GM06990 (cell line): ENCODE results near the gene TMEM169.

Experiments
- DNase-seq: peaks from one replicate; pipeline ENCODE4 v3.0.0-alpha.2; 2011; ENCODE audit not compliant: insufficient read length; ENCODE audit errors: extremely low read depth
- H3K27me3 ChIP-seq: replicated peaks from 2 replicates; pipeline ENCODE4 v1.6.0; 2011; ENCODE audit warnings: low read length; ENCODE audit not compliant: control insufficient read depth, insufficient read depth
- H3K36me3 ChIP-seq: 2 replicates; pipeline ENCODE4 v1.5.1; 2011; ENCODE audit warnings: low read length; ENCODE audit not compliant: control insufficient read depth, insufficient read depth
- H3K4me3 ChIP-seq: replicated peaks from 2 replicates; pipeline ENCODE4 v1.5.1; 2011; ENCODE audit warnings: low read depth, mild to moderate bottlenecking, control low read depth, low read length
- CTCF ChIP-seq: IDR thresholded peaks from 2 replicates; pipeline ENCODE4 v1.5.1; 2011; ENCODE audit warnings: low read length, control low read depth, mild to moderate bottlenecking, inconsistent platforms; ENCODE audit not compliant: insufficient read depth, poor library complexity, severe bottlenecking

TMEM169 gene

GRCh38 chr2:216081012-216081411 lies 707 bp upstream of the TMEM169 start:
- no peak for TF ChIP-seq CTCF
- no peak for DNase-seq
- Histone ChIP-seq H3K4me3 (peak overlapping the region; percentile 83), H3K27me3 (no peaks in the 10 kb centered on the region), H3K36me3 (no peaks in the 10 kb centered on the region)

- peak overlapping the region; percentile 83 for H3K4me3 ChIP-seq
- DNase-seq, result no peak
- H3K27me3 ChIP-seq, result no peaks in the 10 kb centered on the region
- no peaks in the 10 kb centered on the region for H3K36me3 ChIP-seq
- no peak for TF ChIP-seq CTCF
Observed at GRCh38 chr2:216082117-216082711, 495 bp downstream of the TMEM169 start.

- no peak for TF ChIP-seq CTCF
- no peak for DNase-seq
- Histone ChIP-seq H3K36me3 (no peaks in the 10 kb centered on the region), H3K4me3 (no peak overlapping the region), H3K27me3 (no peaks in the 10 kb centered on the region)
Observed at GRCh38 chr2:216082805-216083204, 1.1 kb downstream of the TMEM169 start.

- H3K4me3 ChIP-seq, result no peak overlapping the region
- no peaks in the 10 kb centered on the region for H3K36me3 ChIP-seq
- no peaks in the 10 kb centered on the region for H3K27me3 ChIP-seq
- TF ChIP-seq CTCF, result no peak
- no peak for DNase-seq
Observed at GRCh38 chr2:216083464-216084281, 2.0 kb downstream of the TMEM169 start.

GRCh38 chr2:216084547-216084946 lies 2.8 kb downstream of the TMEM169 start:
- no peaks in the 10 kb centered on the region for H3K27me3 ChIP-seq
- no peaks in the 10 kb centered on the region for H3K36me3 ChIP-seq
- H3K4me3 ChIP-seq, result no peak overlapping the region
- no peak for DNase-seq
- no peak for TF ChIP-seq CTCF
